DMS153 treated with DMSO at 0.1 percent for 48 hours (cell line): ENCODE measurements around the gene HLX.

ENCODE experiments used
- DNase-seq: peaks from one replicate; lab custom pipeline; 2025; ENCODE audit not compliant: unreplicated experiment; lab: John Stamatoyannopoulos, UW

The HLX gene

DNA sequence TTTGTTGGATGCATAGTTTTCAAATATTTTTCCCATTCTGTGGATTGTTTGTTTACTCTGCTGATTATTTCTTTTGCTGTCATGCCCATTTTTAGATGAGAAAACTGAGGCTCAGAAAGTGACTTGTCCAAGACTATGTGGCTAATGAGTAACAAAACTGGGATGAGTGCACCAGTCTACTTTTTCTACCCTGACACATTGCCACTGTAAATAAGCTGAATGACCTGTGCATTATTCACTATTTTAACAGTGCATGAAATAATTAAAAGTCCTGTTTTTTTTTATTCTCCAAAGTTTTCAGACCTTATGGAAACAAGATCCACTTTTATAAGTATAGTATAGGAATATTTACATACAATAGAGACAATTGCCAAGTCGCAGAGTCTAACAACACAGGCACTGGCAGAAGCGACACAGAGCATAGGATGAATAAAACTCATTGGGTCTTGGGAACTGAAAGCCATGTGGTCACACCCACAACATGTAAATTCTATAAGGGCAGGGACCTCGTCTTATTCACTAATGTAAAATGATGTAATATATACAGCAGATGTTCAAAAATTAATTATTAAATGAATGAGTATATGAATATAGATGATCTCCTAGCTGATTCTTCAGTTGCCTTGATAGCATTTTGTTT is 45.2 kb downstream of the HLX start:
- DNase-seq = no peak

DNA sequence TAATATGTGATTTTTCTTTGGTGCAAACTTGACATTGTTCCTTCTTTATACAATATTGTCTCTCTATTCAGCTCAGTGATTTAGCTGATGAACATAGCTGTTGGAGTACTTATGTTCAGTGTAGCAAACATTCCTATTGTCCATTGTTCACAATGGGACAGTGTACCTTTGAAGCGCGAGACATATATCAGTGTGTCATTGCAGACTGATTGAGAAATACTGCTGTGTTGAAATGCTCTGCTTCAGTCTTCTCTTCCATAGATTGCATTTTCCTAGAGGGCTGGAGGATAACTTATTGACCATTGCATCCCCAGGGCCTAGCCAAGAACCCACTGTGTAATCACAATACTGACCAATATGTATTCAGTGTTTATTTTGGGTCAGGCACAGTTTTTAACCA is 46.5 kb downstream of the HLX start:
- DNase-seq = no peak

DNA sequence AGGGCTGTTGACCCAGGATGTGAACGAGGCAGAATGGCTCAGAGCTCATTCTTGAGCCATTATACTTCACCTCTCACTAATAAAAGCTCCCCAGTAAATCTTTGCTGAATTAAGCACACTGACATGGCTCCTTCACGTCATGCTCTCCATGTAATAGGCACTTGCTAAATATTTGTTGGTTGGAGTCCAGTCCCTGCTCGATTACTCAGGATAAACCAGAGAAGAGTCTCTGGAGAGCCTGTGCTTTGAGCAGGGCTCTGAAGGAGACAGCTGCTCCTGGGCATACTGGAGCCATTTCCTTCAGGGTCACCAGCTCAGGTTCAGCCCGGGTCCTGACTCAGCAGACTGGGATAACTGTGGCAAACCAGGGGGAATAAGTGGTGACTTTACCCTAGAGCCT is 46.9 kb downstream of the HLX start:
- peak; percentile 40 for DNase-seq

DNA sequence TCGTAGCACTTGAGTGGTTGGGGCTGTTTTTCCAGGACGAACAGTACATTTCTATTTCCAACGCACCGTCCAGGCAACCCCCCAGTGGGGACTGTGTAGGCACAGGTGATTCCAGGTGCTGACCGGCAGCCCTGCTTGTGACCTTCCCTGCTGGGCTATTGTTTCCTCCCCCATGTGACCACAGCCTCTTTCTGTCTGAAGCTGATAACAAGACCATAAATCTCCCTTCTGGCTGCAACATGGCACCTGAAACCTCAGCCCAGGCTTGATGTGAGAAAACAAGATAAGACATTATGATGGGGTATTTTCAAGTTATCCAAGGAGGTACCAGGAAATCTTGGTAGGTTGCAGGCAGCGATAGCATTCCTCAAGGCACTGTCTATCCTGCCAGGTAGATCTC is 48.2 kb downstream of the HLX start:
- DNase-seq = peak; percentile 65

DNA sequence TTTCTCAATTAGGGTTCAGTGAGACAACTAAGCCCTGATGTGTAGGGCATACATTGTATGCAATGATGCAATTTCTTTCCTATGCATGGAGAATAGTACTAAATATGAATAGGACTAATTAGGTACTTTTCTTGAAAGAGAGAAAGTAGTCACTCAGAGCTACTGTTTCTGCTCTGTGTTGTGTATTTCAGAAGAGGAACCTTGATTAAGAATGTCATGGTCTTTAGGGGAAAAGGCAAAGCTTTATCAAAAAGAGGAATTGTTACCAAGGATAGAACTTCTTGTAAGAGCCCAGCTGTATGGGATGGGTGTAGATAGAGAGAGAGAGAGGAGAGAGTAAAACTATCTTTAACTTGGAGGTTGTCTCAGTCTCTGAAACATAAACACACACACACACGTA is 49.1 kb downstream of the HLX start:
- DNase-seq = no peak

DNA sequence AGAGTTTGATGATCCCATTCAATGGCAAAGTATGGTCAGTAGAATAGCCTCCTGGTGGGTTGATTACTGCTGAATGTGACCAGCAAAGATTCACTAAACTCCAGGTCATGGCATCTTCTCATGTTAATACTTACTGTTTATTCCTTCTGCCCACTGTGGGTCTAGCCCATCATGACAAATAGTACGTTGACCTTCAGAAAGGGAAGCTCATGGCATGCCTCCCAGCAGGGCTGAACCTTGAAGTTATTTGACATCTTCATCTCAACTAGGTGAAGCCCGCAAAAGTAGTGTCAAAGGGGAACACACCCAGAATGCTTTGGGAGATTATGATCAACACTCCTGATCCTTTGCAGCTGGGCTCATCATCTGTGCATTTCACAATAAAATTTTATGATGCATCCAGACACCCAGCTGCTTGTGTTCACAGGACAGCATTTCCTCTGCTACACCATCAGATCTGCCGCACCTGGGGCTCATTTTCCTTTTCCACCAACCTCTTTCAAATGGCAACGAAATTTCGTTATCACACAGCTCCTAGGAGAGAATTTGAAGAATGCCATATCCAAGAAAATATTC is 49.6 kb downstream of the HLX start:
- DNase-seq = no peak

DNA sequence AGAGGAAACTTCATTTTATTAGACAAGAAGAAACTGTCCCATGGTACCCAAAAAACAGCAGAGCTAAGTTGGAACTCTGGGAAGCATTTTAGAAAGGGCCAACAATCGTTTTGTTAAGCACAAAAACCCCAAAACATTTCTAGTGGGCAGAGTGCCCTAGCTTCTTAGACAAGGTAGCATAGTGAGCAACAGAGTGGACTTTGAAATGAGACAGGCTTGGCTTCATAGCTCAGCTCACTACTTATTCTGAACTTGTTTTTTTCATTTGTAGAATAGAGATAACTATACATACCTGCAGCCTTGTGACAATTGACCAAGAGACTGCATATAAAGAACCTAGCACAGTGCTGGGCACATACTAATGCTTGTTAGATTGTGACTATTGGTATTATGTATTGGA is 50.1 kb downstream of the HLX start:
- DNase-seq = no peak
